HG03103 (cell line): ENCODE results near the gene TNNI3K.

Experiments
- ATAC-seq: cut with Tn5 transposase; IDR thresholded peaks from one replicate; pipeline ENCODE4 v1.9.1; 2021; ENCODE audit warnings: low read depth; ENCODE audit not compliant: unreplicated experiment

Gene TNNI3K

GRCh38 chr1:74530892-74531291 lies 295.7 kb downstream of the TNNI3K start:
- ATAC-seq = no peak

DNA sequence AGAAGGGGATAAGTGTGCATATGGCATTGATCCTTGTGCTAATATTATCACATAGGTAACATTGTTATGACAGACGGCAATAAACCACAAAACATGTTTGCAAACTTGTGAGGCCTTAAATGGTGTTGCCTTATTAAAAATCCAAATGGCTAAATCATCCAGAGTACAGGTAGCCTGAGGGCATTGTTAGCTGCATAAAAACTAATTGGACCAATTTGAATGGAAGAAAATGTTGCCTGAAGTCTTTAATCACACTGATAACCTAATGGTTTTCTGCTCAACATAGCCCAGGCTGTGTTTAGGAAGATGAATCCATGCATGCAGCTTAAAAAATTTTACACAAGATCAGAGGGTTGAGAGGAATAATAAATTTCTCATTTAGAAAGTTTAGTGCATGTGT lies 296.6 kb downstream of the TNNI3K start:
- no peak for ATAC-seq

- ATAC-seq = no peak
These were observed 299.1 kb downstream of the TNNI3K start for GRCh38 chr1:74534241-74534640.

GRCh38 chr1:74545821-74546220 lies 310.6 kb downstream of the TNNI3K start:
- ATAC-seq = no peak

GRCh38 chr1:74548961-74549750 lies 314.0 kb downstream of the TNNI3K start:
- no peak for ATAC-seq

DNA sequence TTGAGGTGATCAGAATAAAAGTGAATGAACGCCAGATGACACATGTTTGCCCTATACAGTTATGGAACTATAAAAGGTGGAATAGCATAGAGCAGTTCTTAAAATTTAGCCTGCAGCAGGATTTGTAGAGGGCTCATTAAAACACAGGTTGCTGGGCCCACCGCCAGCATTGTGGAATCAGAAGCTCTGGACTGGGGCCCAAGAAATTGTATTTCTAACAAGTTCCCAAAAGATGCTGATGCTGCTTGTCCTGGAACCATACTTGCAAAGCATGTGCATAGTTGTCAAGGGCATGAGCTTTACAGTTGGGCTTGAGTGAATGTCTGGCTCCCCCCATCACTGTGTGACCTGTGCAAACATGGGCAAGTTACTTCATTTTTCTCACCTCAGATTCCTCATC lies 314.7 kb downstream of the TNNI3K start:
- no peak for ATAC-seq

- ATAC-seq = no peak
These were observed 335.8 kb downstream of the TNNI3K start for GRCh38 chr1:74570797-74571492.

DNA sequence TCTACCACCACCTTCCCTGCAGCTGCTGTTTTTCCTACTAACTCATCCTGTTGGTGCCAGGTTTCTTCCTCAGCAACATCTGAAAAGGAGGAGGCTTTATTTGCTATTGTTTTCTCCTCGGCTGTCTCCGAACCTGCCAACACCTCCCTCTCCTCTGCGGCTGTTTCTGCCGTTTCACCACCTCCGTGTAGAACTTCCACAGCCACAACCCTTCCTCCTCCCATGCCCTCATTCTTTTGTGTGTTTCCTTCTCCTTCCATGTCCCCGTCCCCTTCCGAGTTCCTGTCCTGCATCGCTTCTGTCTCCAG lies 336.3 kb downstream of the TNNI3K start:
- no peak for ATAC-seq

GRCh38 chr1:74571891-74572290 lies 336.7 kb downstream of the TNNI3K start:
- ATAC-seq = no peak

DNA sequence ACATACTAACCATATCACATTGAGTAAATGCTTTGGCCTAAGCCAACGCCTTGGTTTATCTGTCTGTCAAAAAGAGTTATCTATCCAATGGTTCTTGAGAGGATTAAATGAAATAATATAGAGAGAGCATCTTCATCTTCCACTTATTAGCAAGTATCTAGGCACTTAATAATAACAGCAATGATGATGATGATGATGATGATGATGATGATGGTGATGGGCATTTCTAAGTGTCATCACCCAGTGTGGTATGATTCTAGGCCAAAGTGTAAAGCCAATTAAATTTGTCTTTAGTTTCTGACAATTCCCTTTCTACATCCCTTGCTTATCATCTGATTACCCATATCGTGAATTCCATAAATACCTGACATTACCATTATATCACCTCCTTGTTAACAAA lies 342.9 kb downstream of the TNNI3K start:
- ATAC-seq = no peak

- ATAC-seq = peak; percentile 98
These were observed 344.2 kb downstream of the TNNI3K start for GRCh38 chr1:74579425-74579824.

GRCh38 chr1:74583397-74583796 lies 348.2 kb downstream of the TNNI3K start:
- ATAC-seq = no peak

DNA sequence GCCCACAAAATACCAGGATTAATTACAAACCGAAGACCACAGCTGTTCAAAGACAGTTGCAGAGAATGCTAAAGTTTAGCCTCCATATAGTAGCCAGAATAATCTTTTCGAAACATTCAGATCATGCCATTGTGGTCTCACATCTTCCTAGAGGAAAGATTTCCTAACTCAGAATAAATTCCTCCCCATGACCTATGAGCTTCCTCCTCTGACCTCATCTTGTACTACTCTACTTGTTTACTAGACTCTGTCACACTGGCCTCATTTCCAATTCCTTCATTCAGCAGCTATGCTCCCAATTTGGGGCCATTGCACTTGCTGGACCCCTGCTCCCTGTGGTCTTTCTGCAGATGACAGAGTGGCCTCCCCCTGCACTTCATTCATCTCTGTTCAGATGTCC lies 349.0 kb downstream of the TNNI3K start:
- ATAC-seq = no peak

DNA sequence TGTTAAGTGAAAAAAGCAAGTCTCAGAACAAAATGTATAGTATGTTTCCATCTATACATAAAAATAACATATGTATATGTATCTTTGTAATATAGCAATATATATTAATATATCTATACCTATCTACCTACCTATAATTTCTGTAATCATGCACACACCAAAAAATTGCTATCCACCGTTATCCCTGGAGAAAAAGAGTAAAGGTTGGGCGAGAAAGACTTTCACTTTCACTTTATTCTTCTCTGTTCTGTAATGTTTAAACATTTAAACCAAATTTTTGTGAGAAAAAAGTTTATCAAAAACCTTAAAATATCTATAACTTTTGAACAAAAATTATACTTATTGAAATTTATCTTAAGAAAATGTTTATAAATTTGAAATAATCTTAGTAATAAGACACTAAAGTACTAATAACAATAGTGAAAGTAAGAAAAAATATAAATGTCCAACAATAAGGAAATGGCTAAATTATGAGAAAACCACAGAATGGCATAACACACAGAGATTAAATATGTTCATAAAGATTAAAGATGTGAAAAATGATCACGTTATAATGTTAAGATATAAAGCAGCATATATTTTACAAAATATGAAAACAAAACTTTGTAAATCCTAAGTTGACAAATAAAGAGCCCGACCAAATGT lies 351.2 kb downstream of the TNNI3K start:
- ATAC-seq = no peak

- no peak for ATAC-seq
These were observed 352.7 kb downstream of the TNNI3K start for GRCh38 chr1:74587888-74588287.

- no peak for ATAC-seq
These were observed 355.1 kb downstream of the TNNI3K start for GRCh38 chr1:74590288-74590687.

- no peak for ATAC-seq
These were observed 356.8 kb downstream of the TNNI3K start for GRCh38 chr1:74591949-74592348.

- ATAC-seq = no peak
These were observed 357.6 kb downstream of the TNNI3K start for GRCh38 chr1:74592580-74593355.
